Measurements from ENCODE around the gene HIBADH. TPM values are rescaled to one million over a fixed set of nuclear protein-coding genes. Genes with fewer than 3 reads are reported as not detected.
A peak's percentile ranks its signal among the peaks of the same experiment; 100 is the strongest.

Gene HIBADH
- total and polyA plus RNA-seq, 2 donors (not counting 3 experiments of a cell fraction or from before 2014, with no cell fraction given): 22.6 to 30.5 TPM

DNA sequence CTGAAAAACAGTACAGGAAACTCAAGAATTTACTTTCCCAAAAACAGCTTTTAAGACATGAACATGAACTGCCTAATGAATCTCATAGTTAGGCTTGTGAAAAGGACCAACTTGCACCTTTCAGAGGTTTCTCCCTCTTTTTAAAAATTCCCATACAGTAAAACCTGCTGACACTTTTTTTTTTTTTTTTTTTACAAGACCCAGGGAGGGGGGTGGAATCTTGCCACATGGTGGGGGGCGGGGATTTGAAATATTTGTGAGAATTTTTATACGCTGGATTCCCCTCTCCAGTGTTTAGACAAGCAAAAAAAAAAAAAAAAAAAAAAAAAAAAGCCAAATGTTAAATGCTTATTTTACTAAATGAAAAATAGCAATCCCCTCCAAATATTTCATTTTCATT, 57.4 kb downstream of the HIBADH start:
- H3K9ac ChIP-seq (replicated peaks; ENCODE audit: extremely low read depth, insufficient read depth, low read length): peak overlapping the region; percentile 17
- intact Hi-C loops (cut with micrococcal nuclease): loop anchor here (1.0 to 10.0 kb wide), 4 partner anchors 72 to 1403 kb away; partner anchors contain the start of genes CBX3 and HNRNPA2B1
- H3K4me2 ChIP-seq (ENCODE audit: insufficient read depth, low read length): peak overlapping the region; percentile 93

GRCh38 chr7:27603813-27604212, 58.9 kb downstream of the HIBADH start:
- Histone ChIP-seq H3K4me3 (replicated peaks in 1 of 3; ENCODE audit: insufficient read depth in 1 of 3, low read depth in 1 of 3, low read length in 3 of 3) (no peak overlapping the region), H3K9ac (replicated peaks; ENCODE audit: extremely low read depth, insufficient read depth, low read length) (no peak overlapping the region), H3K27me3 (ENCODE audit: control insufficient read depth in 2 of 2, insufficient read depth in 2 of 2, low read length in 2 of 2) (no peaks in the 10 kb centered on the region), H3K4me2 (ENCODE audit: insufficient read depth, low read length) (no peak overlapping the region), H3K27ac (ENCODE audit: insufficient read depth, low read depth, low read length) (no peak overlapping the region), H3K79me2 (ENCODE audit: control insufficient read depth, insufficient read depth, low read length) (no peaks in the 10 kb centered on the region), H3K36me3 (ENCODE audit: control insufficient read depth in 2 of 2, extremely low read depth in 1 of 2, insufficient read depth in 2 of 2, low read length in 2 of 2) (no peaks in the 10 kb centered on the region), H2AFZ (ENCODE audit: low read depth, low read length) (no peak overlapping the region), H3K9me1 (replicated peaks; ENCODE audit: control insufficient read depth, extremely low read depth, insufficient read depth, low read length) (no peaks in the 10 kb centered on the region), H3K9me3 (replicated peaks; ENCODE audit: control insufficient read depth, insufficient read depth, low read length) (no peaks in the 10 kb centered on the region), H3K4me1 (ENCODE audit: control insufficient read depth, extremely low read depth, insufficient read depth, low read length) (peaks cover 21% of the 10 kb centered on the region), H4K20me1 (replicated peaks; ENCODE audit: control insufficient read depth, extremely low read depth, insufficient read depth, low read length) (no peaks in the 10 kb centered on the region)
- FAIRE-seq (no peak), DNase-seq (ENCODE audit: low read depth, low spot score) (no peak)
- dilution Hi-C loops (cut with MboI; ENCODE audit: extremely low pct_ligation_motif_present, low sequenced_read_pairs): no loop called here
- ChIA-PET POLR2A (no interaction called here), CTCF (interaction anchor here (1.0 to 5.3 kb wide), 3 partner anchors 38 to 408 kb away, joined by 3 to 71 read pairs (median 20); no protein-coding TSS in a partner anchor)
- BruUV-seq (replicated peaks): no TSS peak
- TF ChIP-seq MYC (IDR thresholded peaks at IDR 0.05; ENCODE audit: low read depth, low read length) (no peak), JUN (IDR thresholded peaks at IDR 0.05; ENCODE audit: borderline replicate concordance, insufficient read depth, insufficient read length, low read depth) (no peak), EZH2 (IDR thresholded peaks at IDR 0.05; ENCODE audit: borderline replicate concordance, low read depth, low read length, severe bottlenecking) (no peak), FOS (IDR thresholded peaks at IDR 0.05; ENCODE audit: borderline replicate concordance, insufficient read depth, low read length) (no peak), GATA2 (IDR thresholded peaks at IDR 0.05; ENCODE audit: insufficient read depth, insufficient read length, low read depth, low read length) (no peak), POLR2AphosphoS5 (IDR thresholded peaks at IDR 0.05; ENCODE audit: insufficient read depth, low read depth, low read length) (no peak), POLR2A (IDR thresholded peaks at IDR 0.05; ENCODE audit: low read depth, low read length) (no peak), MAX (IDR thresholded peaks at IDR 0.05; ENCODE audit: insufficient read depth, insufficient read length) (no peak), CTCF (IDR thresholded peaks at IDR 0.05; ENCODE audit: extremely low read depth in 1 of 2, insufficient read depth in 1 of 2, low read depth in 1 of 2, low read length in 2 of 2) (no peak)
- intact Hi-C loops (cut with micrococcal nuclease): loop anchor here (10.0 kb wide), 1 partner anchor 321 kb away; no protein-coding TSS in a partner anchor

More for the DNA sequence above, 57.4 kb downstream of the HIBADH start:
- no peak overlapping the region for H3K4me3 ChIP-seq (replicated peaks in 1 of 3; ENCODE audit: insufficient read depth in 1 of 3, low read depth in 1 of 3, low read length in 3 of 3)
- no peak overlapping the region for H2AFZ ChIP-seq (ENCODE audit: low read depth, low read length)
- peaks cover 25% of the 10 kb centered on the region for H3K4me1 ChIP-seq (ENCODE audit: control insufficient read depth, extremely low read depth, insufficient read depth, low read length)
- H4K20me1 ChIP-seq (replicated peaks; ENCODE audit: control insufficient read depth, extremely low read depth, insufficient read depth, low read length): no peaks in the 10 kb centered on the region
- no peaks in the 10 kb centered on the region for H3K27me3 ChIP-seq (ENCODE audit: control insufficient read depth in 2 of 2, insufficient read depth in 2 of 2, low read length in 2 of 2)
- BruUV-seq (replicated peaks): no TSS peak
- CTCF ChIA-PET: interaction anchor here (0.6 to 5.3 kb wide), 36 partner anchors 8 to 473 kb away, joined by 3 to 71 read pairs (median 5); partner anchors contain the start of genes EVX1, HIBADH and HOXA11
- POLR2A ChIA-PET: interaction anchor here (0.7 to 1.7 kb wide), 2 partner anchors 36 to 169 kb away, joined by 3 to 6 read pairs; no protein-coding TSS in a partner anchor
- H3K9me1 ChIP-seq (replicated peaks; ENCODE audit: control insufficient read depth, extremely low read depth, insufficient read depth, low read length): no peaks in the 10 kb centered on the region
- dilution Hi-C loops (cut with MboI; ENCODE audit: extremely low pct_ligation_motif_present, low sequenced_read_pairs): no loop called here
- peak overlapping the region; percentile 66 for H3K27ac ChIP-seq (ENCODE audit: insufficient read depth, low read depth, low read length)
- no peak for TF ChIP-seq POLR2AphosphoS5 (IDR thresholded peaks at IDR 0.05; ENCODE audit: insufficient read depth, low read depth, low read length)
- no peaks in the 10 kb centered on the region for H3K9me3 ChIP-seq (replicated peaks; ENCODE audit: control insufficient read depth, insufficient read depth, low read length)
- FAIRE-seq: no peak
- no peaks in the 10 kb centered on the region for H3K79me2 ChIP-seq (ENCODE audit: control insufficient read depth, insufficient read depth, low read length)
- no peaks in the 10 kb centered on the region for H3K36me3 ChIP-seq (ENCODE audit: control insufficient read depth in 2 of 2, extremely low read depth in 1 of 2, insufficient read depth in 2 of 2, low read length in 2 of 2)
- DNase-seq (ENCODE audit: low read depth, low spot score): no peak

All from endothelial cell of umbilical vein (primary cell).